NCI-H748 (cell line): ENCODE results near the gene CLSTN1.

Source experiments
- DNase-seq: peaks from one replicate; lab custom pipeline; 2025; ENCODE audit not compliant: unreplicated experiment; lab: John Stamatoyannopoulos, UW

The CLSTN1 gene

DNA sequence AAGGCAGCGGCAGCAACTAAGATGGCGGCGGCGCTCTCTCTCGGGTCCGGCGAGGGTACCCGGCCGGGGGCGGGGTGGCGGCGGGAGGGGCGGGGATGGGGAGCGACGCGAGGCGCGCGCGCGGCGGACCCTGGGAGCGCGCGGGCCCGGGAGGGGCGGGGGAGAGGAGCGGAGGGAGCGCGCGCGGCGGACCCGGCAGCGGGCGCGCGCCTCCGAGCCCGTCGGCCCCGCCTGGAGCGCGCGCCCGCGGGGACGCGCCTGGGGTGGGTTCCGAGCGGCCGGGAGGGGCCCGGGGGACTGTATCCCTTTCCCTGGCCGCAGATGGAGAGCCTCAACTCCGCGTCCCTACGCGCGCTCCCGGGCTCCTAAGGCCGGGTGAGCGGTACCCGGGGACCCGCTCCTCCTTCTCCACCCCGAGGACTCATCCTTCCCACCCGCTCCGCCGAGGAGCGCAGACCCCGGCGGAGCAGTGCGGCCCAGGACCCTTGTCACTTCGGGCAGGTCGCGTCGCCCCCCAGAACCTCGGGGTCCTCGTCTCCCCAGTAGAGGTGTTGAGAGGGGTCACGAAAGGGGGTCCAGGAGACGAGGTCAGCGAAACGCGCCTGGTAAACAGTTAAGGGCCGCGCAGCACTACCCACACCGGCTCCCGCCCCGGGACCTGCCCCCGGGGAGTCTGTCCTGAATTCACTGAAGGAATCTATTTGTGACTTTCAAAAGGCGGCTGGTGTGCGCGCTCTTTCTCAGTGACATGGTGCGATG is at the start of gene CLSTN1:
TSS of gene CLSTN1 (minus strand) at position 23 of the 759 bp plus-strand sequence. CDS start 232 bp downstream, outside the sequence.
- DNase-seq: peak; percentile 86

DNA sequence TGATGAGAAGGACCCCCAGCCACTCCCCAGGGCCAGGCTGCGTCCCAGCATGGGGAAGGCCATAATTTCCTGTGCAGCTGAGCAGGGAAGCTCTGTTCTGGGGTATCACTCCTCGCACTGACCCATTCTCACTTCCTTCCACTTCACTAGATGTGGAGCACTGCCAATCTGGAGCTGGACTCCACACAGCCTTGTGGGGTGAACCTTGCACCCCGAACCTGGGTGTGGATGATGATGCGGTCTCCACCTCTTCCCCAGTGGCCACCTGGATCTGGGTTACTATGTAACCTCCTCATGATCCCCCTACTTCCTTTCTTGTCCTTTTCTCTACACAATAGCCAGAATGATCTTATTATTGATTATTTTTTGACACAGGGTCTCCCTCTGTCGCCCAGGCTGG is 49.6 kb upstream of the CLSTN1 start:
- no peak for DNase-seq

DNA sequence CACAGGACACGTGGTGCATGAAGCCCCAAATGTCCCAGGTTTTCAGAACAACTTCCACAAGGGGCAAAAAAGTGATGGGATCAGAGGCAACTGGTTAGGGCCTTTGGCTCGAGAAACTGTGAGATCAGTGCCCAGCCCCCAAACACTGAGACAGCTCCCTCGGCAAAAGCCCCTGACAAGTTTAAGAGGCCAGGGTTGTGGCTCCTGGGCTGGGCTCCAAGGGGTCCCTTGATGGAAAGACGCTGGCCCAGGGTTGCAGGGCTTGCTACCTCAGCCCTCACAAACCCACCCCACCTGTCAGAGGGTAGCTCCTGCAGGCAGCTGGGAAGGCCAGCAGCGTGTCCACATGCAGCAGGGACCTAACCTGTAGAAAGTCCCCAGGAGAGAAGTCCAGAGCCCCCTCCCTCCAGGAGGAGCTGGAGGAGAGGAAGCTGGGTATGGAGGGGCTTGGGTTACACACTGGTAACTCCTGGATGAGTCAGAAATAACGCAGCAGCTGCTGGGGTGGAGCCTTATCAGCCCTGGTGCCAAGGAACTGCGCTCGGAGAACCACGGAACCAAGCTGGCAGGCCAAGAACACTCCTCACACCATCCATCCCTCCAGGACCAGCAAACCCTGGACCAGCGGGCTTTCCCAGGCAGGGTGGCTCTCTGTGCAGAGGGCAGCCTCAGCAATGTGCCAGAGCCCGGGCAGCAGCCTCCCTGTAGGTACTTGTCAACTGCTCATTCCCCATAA is 48.8 kb upstream of the CLSTN1 start:
- no peak for DNase-seq

DNA sequence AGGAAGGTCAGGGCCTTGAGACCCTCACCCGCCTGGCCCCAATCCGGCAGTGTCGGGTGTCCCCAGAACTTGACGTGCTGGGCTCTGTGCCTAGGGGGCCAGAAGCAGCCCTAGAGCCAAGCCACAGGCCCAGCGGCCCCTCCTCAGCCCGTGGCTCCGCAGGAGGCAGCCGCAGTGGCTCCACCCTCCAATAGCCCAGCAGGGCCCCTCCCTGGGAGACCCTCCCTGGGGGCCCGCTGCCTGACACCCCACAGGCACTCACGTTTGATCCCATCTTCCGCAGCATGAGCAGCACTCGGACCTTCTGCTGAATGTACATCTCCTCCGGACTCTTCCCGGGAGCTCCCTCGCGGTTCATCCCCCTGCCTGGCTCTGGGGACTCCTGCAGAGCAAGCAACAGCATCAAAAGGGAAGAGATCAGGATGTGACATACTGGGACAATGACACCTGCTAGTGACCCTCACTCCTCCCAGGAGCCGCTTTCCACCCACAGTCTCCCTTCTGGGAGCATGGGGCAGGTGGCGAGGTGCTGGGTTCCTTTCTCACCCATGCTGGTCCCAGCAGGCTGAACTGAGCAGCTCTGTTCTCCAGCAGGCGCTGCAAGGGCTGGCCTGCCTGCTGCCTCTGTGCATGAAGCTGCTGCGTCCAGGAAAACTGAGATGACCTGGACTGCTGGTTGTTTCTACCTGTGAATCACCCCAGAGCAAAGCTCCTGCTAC is 48.1 kb upstream of the CLSTN1 start:
- no peak for DNase-seq

DNA sequence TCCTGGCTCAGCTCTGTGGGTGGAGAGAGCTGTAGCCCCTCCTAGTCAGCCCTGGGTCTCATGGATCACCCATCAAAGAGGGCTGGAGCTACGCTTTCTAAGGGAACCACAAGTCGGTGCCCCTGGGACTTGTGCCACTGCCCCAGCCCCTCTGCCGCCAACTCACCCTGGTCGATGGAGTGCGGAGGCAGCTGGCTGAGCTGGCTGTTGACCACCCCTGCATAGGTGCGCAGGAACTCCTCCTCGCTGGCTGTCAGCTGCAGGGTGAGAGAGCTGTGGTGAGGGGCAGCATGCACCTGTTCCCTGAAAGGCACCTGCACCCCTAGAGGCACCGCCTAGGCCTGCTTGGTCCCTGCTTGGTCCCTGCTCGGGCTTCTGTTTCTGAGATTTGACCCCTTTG is 47.3 kb upstream of the CLSTN1 start:
- no peak for DNase-seq

DNA sequence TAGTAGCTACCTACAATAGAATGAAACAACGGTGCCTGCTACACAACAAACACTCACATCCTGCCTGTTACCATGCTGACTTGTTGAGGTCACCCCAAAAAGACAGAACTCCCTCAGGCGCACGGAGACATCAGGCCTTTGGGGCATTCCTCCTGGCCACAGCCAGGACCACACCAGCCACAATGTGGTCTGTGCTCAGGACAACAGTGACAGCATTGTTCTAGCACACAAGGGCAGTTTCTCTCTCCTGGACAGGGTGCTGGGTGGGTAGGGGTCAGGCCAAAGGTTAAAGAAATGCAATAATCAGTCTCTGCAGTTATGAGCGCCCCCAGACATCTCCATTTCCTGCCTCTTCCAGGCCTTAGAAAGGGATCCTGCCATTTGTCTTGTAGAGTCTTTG is 46.8 kb upstream of the CLSTN1 start:
- no peak for DNase-seq

DNA sequence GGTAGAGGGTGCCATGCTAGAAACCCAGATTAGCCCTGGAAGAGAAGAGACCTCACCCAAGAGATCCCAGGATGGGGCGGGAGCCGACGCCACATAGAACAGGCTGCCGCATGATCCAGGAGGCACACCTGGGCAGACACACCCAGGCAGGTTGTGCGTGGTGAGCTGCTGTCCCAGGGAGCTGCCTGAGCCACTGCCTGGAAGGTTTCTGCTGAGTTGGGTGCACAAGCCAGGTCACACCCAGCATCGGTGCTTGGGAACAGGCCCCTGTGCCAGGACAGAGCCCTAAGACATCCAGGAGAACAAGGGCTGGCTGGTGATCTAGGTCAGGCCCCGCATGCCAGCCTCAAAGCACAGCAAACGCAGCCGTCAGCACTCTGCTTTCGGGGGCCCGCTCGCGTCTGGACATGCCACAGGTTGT is 46.1 kb upstream of the CLSTN1 start:
- no peak for DNase-seq

DNA sequence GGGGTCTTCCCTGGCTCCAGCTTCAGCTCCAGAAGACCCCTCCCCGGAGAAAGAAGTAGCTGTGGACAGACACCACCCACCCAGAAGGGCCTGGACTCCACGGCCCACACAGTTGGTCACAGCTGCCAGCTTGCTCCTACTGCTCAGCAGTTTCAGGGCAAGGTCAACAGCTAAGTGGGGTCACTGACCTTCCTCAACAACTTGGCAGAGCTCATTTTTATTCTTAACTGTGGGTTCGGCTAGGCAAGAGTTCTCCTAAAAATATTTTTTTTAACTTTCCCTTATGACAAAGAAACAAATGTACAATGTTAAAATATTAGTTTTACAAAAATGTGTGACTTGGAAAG is 44.5 kb upstream of the CLSTN1 start:
- DNase-seq: no peak

DNA sequence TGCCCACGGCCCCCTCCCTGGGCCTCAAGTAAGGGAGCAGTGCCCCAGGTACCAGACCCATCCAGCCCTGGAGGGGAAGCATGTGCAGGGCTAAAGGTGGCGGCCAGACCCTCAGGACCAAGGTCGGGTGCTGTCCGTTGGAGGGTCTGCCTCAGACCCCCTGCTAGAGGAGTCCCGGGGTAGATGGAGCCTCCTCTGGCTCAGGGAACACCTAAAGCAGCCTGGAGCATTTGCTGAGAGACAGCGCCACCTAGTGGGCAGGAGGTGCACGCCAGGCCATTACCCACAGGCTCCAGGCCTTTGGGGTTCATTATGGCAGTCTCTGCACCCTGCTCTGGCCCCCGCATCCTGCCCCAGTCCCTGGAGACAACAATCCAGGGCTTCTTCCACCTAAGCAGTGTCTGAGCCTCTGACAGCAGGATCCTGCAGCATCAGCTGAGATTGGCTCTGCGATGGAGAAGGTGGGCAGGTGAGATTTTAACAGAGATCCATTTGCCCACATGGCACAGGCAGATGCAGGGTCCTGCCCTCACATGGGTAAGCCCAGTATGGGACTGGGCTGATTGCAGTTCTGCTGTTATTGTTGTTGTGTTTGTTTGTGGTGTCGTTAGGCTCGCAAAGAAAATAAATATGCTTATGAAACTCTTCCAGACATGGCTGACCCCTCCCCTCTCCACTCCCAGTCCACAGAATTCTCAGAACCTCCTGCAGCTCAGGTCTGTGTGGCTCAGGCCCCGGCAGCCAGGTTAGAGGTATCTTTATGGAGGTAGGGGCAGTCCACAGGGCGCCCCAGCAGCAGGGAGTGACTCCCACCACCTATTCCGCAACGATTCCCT is 43.9 kb upstream of the CLSTN1 start:
- DNase-seq: peak; percentile 58

DNA sequence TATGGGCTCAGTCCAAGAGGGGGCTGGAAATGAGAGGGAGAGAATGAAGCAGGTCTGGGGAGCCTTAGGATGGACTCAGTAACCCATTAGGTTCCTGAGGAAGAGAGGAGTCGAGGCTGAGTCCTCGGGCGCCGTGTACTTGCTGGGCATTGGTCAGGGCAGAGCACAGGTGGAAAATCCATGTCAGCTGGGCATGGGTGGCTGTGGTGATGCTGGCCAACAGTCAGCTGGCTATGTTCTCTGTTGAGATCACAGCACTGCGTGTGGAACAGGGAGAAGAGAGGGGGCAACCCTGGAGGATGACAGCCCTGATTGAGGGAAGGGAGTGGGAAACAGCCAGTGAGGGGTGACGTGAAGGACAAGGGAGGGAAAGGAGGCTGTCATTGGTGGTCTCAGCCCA is 43.1 kb upstream of the CLSTN1 start:
- DNase-seq: no peak

DNA sequence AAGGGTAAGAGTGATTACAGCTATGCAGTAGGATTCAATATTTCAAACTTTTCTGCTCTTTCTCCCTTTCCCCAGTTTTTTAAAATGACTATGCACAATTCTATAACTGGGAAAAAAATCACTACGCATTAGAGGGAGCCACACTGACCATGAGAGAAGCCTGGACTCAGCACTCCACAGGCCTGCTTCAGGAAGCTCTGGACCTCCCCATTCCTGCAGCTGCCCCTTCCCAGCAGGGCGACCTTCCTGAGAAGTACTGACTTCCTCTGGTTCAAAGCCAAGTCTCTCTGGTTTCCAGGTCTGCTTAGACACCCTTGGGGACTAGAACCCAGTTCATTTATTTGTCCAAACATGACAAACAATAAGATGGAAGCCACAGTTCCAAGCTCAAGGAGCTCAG is 42.0 kb upstream of the CLSTN1 start:
- no peak for DNase-seq

DNA sequence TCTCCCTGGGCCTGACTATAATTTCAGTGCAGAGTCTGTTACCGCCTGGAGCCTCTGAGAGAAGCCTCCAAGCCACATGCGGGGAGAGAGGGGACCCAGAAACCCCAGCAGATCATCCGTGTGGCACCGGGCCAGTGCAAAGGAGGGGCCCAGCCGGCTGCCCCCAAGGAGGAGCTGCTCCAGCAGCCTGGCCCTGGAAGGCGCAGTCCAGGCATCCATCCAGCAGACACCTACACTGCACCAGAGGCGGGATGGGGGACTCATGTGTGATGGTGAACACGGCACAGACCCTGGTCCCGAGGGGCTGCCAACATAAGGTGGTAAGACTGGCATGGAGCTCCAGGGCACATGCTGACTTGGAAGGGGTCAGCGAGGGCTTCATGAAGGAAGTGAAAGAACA is 39.6 kb upstream of the CLSTN1 start:
- DNase-seq: no peak

DNA sequence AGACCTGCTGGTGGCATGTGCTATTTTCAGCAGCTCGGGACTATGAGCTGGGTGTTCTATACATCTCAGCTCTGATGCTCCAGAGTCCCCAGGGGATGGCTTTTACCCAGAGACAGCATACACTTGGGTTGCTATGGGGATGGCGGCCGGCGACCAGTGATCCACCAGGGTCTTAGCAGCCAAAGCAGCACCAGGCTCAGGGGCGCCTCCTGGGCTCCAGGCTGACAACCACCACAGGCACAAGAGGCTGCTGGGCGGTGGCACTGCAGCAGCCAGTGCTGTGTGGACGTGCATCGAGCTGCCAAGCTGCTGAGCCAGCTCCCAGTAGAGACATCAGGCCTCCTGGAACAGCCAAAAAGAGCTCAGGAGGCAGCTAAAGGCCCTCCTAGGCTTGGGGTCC is 37.6 kb upstream of the CLSTN1 start:
- DNase-seq: peak; percentile 20

DNA sequence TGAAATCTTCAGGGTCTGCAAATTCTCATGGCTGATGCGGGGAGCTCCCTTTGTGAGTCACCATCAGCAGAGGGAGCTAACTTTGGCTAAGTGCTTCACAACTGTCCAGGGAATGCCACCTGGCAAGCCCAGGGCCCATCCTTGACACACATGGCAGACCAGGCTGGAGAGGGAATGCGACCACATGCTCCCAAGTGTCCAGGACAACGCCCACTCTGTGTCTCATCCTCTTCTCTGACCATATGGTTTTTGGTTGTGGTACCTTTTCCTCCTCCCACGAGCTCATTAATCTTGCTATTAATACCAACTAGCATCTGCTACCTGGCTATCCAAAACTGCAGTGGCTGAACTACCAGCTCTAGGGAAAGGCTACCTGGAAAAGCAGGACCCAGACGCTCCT is 37.1 kb upstream of the CLSTN1 start:
- DNase-seq: no peak

DNA sequence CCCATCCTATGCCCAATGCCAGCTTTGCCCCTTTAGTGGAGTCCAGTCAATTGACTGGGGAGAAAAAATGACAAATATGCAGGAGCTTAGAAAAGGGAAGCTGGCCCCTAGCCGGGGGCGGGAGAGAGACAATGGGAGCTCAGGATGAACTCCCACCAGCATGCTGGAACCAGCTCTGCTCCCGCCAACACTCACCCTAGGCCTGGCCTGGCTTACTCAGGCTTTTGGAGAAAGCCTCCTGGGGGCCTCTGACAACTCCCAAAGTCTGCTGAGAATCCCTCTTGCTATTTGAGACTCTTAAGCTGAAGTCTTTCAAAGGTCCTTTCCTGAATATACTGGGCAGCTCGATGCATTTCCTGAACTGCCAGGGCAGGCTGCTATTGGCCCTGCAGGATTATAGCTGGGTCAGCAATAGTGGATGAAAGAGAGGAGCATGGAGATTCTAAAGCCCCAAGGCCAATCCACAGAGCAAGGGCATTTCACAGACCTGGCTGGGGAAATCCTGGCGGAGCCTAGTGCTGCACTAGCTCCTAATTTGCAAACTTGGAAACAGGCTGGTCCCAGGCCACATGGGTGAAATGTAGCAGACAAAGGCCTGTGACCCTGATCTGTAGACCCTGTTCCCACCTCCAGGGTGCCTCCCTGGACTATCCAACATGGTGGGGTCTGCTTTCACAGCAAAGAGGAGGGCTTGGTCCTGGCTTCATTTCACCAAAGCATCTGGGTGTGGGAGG is 35.7 kb upstream of the CLSTN1 start:
- DNase-seq: no peak

DNA sequence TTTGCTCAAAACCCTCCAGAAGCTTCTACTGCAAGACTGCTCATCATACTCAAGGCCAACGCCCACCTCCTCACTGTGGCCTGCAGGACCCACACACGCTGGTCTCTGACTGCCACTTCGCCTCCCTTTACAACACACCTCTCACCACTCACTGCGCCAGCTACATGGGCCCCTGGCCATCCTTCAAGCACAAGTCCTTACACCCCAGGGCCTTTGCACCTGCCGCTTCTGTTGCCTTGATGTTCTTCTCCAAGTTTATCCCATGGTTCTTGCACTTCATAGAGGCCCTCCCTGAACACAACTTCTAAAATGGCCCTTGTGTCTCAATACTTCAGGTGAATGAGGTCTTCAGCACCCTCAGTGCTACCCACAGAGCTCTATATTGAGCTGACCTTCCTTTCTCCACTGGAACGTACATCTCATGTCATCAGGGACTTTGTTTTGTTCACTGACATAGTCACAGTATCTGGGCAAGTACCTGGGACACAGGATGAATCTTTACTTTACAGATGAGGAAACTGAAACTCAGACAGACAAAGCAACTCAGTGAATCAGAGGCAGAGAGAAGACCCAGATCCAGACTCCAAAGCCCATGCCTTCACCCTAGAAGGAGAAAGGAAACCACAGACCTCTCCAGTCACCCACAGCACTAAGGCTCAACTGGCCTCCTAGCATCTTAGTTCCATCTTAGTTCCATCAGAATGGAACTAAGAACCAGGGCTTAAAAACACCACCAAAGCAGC is 34.7 kb upstream of the CLSTN1 start:
- DNase-seq: no peak

DNA sequence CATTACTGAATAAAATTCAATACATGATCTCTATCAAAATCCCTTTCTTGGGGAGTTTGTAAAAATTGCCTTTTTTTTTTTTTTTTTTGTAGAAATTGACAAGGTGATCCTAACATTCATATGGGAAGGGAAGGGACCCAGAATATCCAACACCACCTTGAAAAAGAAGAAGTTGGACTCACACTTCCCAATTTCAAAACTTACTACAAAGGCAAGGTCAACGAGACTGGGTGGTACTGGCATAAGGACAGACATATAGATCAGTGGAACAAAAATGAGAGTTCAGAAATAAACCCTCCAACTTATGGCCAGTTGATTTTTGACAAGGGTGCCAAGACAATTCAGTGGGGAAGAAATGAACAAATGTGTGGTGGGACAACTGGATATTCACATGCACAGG is 31.4 kb upstream of the CLSTN1 start:
- DNase-seq: no peak

DNA sequence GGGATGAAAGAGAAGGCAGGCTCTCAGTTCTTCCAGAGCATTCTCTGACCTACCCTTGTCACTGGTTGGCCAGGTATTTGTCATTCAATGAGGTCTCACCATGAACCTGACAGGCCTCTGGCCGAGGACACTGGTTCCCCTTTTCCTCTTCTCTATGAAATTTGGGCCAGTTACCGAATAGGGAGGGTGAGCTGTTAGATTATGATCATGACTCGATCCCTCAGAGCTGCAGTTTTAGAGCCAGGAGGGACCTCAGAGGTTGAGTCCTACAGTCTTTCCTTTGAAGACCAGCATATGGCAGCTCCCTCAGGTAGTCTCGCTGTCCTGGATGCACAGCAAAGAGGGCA is 29.5 kb upstream of the CLSTN1 start:
- DNase-seq: no peak

DNA sequence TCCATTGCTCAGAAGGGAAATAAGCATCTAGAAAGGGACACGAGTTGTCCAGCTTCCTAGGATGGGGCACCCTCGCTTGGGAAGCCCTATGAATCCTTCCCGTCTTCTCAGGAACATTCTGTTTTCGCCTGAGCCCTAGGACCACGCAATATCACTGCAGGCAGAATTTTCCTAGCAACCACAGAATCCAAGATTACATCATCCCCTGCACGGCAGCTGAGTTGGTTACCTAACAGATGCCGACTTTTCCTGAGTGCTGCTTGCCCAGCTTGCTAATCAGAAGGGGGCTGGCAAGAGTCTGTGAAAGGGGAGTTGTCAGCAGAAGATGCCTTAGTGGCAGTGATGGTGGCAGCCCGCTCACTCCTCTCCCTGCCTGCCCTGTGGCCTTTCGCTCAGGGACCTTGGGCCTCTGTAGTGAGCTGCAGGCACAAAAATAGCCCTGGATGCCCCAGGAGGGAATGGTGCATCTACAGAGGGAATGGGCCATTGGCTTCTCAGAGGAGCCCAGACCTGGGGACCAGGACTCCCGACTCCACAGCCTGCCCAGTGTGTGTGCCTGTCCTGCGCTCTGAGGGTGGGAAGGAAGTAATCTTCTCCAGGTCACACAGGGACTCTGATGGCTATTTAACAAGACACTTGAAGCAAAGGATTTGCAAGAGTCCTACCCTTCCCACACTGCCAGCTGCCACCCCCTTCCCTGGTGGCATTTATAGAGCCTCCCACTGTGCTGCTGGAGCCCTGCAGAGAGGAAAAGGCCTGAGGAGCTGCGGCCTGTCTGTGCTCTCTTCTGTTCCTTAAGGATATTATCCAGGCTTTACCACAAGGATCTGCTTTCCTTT is 28.9 kb upstream of the CLSTN1 start:
- DNase-seq: no peak
